Mesothelial cell of epicardium (in vitro differentiated cells): Measurements from ENCODE around the gene CDH23. TPM values are rescaled to one million over a fixed set of nuclear protein-coding genes. Genes with fewer than 3 reads are reported as not detected.

Experiments used
- DNase-seq, 2 experiments: peaks; one replicate each; pipeline ENCODE4 v3.0.0; 2021; ENCODE audit warnings: low spot score in 2 of 2; ENCODE audit not compliant: unreplicated experiment in 2 of 2
- H3K27ac Mint-ChIP-seq: 2 replicates; pipeline ENCODE4 v1.8.0; 2021; ENCODE audit warnings: mixed read lengths
- H3K27me3 Mint-ChIP-seq: 2 replicates; pipeline ENCODE4 v1.8.0; 2021; ENCODE audit warnings: low read depth, mixed read lengths
- H3K36me3 Mint-ChIP-seq: 2 replicates; pipeline ENCODE4 v1.8.0; 2021; ENCODE audit warnings: mixed read lengths
- H3K4me1 Mint-ChIP-seq: 2 replicates; pipeline ENCODE4 v1.8.0; 2021; ENCODE audit warnings: mixed read lengths
- H3K4me3 Mint-ChIP-seq: 2 replicates; pipeline ENCODE4 v1.8.0; 2021; ENCODE audit warnings: mild to moderate bottlenecking, moderate library complexity, mixed read lengths
- H3K9me3 Mint-ChIP-seq: 2 replicates; pipeline ENCODE4 v1.8.0; 2021; ENCODE audit warnings: mixed read lengths
- CTCF ChIP-seq: fragments of 200-600 bp; sonication (generic); IDR thresholded peaks from one replicate; pipeline ENCODE4 v1.5.0; 2021; ENCODE audit warnings: antibody characterized with exemption; ENCODE audit not compliant: unreplicated experiment
- total RNA-seq: library from RNA; stranded (reverse); gene quantifications from 3 replicates; pipeline ENCODE4 v1.2.1, GENCODE V29; 2021

CDH23 gene
- total RNA-seq, 1 donor from 2014 or later = 2.5 TPM

DNA sequence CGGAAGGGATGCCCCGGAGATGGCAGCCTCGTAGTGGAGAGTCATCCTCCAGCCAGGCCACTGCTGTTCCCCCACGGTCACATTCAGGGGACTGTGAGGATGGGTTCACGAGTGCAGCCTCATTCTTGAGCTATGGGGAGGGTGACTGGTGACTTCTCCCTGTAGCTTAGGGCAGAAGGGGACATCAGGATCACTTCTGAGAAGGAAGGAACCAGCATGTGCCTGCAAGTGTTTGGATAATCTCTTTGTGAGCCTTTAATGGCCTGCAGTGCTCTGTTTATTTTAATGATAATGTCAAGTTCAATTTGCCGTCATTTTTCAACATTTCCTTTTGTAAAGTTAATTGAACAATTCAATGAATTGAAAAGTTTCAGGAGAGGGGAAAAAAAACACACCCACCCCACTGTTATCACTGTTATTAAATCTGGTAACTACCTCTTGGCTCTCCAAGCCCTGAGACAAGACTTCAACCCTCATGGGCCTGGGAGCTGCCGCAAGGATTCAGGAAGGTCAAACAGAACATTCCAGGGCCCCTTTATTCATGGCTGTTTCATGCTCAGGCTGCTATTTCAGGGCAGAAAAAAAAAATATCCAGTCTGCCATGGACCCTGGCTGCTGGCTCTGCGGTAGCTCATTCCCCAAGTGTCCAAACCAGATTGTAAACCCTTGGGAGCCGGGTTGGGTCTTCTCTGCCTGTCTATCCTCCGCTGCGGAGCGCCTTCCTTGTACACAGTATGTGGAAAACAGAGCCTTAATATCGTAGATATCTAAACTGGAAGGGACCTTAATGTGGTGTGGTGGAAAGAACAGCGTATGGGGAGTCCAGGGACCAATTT, 100.4 kb downstream of the CDH23 start:
- no peaks in the 10 kb centered on the region for H3K27me3 Mint-ChIP-seq
- TF ChIP-seq CTCF = no peak
- no peaks in the 10 kb centered on the region for H3K9me3 Mint-ChIP-seq
- H3K36me3 Mint-ChIP-seq = no peaks in the 10 kb centered on the region
- no peak overlapping the region for H3K4me3 Mint-ChIP-seq
- peak overlapping the region; percentile 75 for H3K27ac Mint-ChIP-seq
- H3K4me1 Mint-ChIP-seq = peaks cover 43% of the 10 kb centered on the region
- no peak for DNase-seq

- Mint-ChIP-seq H3K4me1 (peaks cover 49% of the 10 kb centered on the region), H3K4me3 (no peak overlapping the region), H3K27me3 (no peaks in the 10 kb centered on the region), H3K9me3 (no peaks in the 10 kb centered on the region), H3K36me3 (no peaks in the 10 kb centered on the region), H3K27ac (no peak overlapping the region)
- no peak for DNase-seq
- no peak for TF ChIP-seq CTCF
Observed at GRCh38 chr10:71497763-71498326, 101.1 kb downstream of the CDH23 start.

DNA sequence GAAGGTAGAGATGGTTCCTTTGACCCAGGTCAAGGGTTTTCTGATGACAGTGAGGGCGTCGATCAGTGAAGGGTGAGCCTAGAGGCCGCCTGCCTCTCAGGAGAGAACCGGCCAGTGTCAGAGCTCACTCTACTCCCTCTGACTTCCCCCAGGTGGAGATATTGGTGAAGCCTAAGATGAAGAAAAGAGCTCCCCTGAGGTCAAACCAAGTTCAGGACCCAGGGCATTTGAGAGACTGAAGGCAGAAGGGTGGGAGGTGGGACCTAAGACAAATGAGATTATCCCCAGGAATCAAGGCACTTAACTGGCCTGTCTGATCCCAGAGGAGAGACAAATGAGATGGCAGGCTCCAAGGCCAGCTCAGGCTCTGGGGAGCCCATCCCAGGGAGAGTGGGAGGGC, 104.7 kb downstream of the CDH23 start:
- Mint-ChIP-seq H3K4me3 (no peak overlapping the region), H3K4me1 (peaks cover 42% of the 10 kb centered on the region), H3K27me3 (no peaks in the 10 kb centered on the region), H3K27ac (no peak overlapping the region), H3K36me3 (no peaks in the 10 kb centered on the region), H3K9me3 (no peaks in the 10 kb centered on the region)
- DNase-seq = no peak
- no peak for TF ChIP-seq CTCF

GRCh38 chr10:71502190-71502589, 105.5 kb downstream of the CDH23 start:
- H3K4me3 Mint-ChIP-seq = no peak overlapping the region
- peaks cover 38% of the 10 kb centered on the region for H3K4me1 Mint-ChIP-seq
- H3K36me3 Mint-ChIP-seq = no peaks in the 10 kb centered on the region
- no peak for DNase-seq
- no peaks in the 10 kb centered on the region for H3K9me3 Mint-ChIP-seq
- TF ChIP-seq CTCF = no peak
- H3K27me3 Mint-ChIP-seq = no peaks in the 10 kb centered on the region
- H3K27ac Mint-ChIP-seq = no peak overlapping the region

DNA sequence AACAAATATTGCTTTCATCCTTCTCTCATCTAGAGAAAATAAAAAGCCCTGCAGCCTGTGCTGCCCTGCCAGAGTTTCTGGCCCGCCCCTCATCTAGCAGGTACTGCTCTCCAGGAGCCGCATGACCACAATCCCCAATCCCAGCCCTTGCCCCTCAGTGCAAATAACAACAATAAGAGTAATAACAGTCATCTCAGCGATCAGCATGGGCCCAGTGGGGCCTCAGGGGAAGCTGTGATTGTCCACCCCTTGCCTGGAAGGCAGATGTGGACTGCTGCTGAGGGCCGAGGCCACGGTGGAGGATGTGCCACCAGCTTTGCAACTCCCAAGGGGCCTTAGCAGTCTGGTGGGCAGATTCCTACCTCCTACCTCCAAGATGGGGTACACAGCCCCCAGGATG, 106.1 kb downstream of the CDH23 start:
- no peak for DNase-seq
- no peak for TF ChIP-seq CTCF
- no peaks in the 10 kb centered on the region for H3K36me3 Mint-ChIP-seq
- no peaks in the 10 kb centered on the region for H3K27me3 Mint-ChIP-seq
- H3K27ac Mint-ChIP-seq = no peak overlapping the region
- H3K4me1 Mint-ChIP-seq = peaks cover 31% of the 10 kb centered on the region
- no peak overlapping the region for H3K4me3 Mint-ChIP-seq
- no peaks in the 10 kb centered on the region for H3K9me3 Mint-ChIP-seq
